WTC11 (cell line): Measurements from ENCODE around the gene GUF1.

Experiments used
- ATF3 ChIP-seq: sonication (generic); formaldehyde crosslinking; conservative IDR thresholded peaks from 2 replicates; pipeline ENCODE4 v1.8.1; 2022; ENCODE audit warnings: mild to moderate bottlenecking, missing genetic modification reagents
- ESRRA ChIP-seq: sonication (generic); formaldehyde crosslinking; IDR thresholded peaks from 2 replicates; pipeline ENCODE4 v1.8.1; 2022; ENCODE audit warnings: mild to moderate bottlenecking, missing genetic modification reagents, borderline replicate concordance
- TCF7 ChIP-seq: sonication (generic); formaldehyde crosslinking; IDR thresholded peaks from 2 replicates; pipeline ENCODE4 v1.8.0; 2022; ENCODE audit warnings: mild to moderate bottlenecking, low read depth, missing genetic modification reagents, moderate library complexity
- TP53 ChIP-seq: sonication (generic); formaldehyde crosslinking; IDR thresholded peaks from 2 replicates; pipeline ENCODE4 v1.8.1; 2023; ENCODE audit warnings: mild to moderate bottlenecking, missing genetic modification reagents
- TF ChIP-seq, protein P1 (sequence below): fragments of 200-600 bp; IDR thresholded peaks from 2 replicates; pipeline ENCODE4 v1.8.0; 2022; ENCODE audit warnings: antibody characterized with exemption
- TF ChIP-seq, protein P2 (sequence below): sonication (generic); formaldehyde crosslinking; IDR thresholded peaks from 2 replicates; pipeline ENCODE4 v1.8.1; 2023; ENCODE audit warnings: mild to moderate bottlenecking, missing genetic modification reagents, moderate library complexity

- TF ChIP-seq TCF7 (CRISPR knock-in tag) (no peak), ESRRA (CRISPR knock-in tag) (no peak), TP53 (no peak), ATF3 (CRISPR knock-in tag) (no peak)
- TF ChIP-seq, protein P1, sequence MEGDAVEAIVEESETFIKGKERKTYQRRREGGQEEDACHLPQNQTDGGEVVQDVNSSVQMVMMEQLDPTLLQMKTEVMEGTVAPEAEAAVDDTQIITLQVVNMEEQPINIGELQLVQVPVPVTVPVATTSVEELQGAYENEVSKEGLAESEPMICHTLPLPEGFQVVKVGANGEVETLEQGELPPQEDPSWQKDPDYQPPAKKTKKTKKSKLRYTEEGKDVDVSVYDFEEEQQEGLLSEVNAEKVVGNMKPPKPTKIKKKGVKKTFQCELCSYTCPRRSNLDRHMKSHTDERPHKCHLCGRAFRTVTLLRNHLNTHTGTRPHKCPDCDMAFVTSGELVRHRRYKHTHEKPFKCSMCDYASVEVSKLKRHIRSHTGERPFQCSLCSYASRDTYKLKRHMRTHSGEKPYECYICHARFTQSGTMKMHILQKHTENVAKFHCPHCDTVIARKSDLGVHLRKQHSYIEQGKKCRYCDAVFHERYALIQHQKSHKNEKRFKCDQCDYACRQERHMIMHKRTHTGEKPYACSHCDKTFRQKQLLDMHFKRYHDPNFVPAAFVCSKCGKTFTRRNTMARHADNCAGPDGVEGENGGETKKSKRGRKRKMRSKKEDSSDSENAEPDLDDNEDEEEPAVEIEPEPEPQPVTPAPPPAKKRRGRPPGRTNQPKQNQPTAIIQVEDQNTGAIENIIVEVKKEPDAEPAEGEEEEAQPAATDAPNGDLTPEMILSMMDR = no peak
- TF ChIP-seq, protein P2, sequence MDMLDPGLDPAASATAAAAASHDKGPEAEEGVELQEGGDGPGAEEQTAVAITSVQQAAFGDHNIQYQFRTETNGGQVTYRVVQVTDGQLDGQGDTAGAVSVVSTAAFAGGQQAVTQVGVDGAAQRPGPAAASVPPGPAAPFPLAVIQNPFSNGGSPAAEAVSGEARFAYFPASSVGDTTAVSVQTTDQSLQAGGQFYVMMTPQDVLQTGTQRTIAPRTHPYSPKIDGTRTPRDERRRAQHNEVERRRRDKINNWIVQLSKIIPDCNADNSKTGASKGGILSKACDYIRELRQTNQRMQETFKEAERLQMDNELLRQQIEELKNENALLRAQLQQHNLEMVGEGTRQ (CRISPR knock-in tag) = no peak
Measured at GRCh38 chr4:44652002-44652401, 26.2 kb upstream of the GUF1 start.
